Omental fat pad (tissue), 4 donors: ENCODE results near the gene LSS. TPM values are rescaled to one million over a fixed set of nuclear protein-coding genes. Genes with fewer than 3 reads are reported as not detected.
"Not testable (repeated sequence)": the region's sequence is repeated elsewhere in the genome, so short reads cannot be mapped to it uniquely, and the experiment has no call there.

Experiments
- ATAC-seq: fragments of 150-250 bp; one replicate; pipeline ENCODE4 v1.9.1; 2016; ENCODE audit warnings: mild to moderate bottlenecking, moderate library complexity; ENCODE audit not compliant: low FRiP score
- DNase-seq: peaks from one replicate; pipeline ENCODE4 v3.0.0-alpha.2; 2019; ENCODE audit warnings: low spot score
- total RNA-seq, 4 donors: library from RNA; depleted of rRNA; stranded (reverse); fragments of >200 nt; gene quantifications; one replicate each; pipeline ENCODE4 v1.1.0, GENCODE V29; 2016
- TF ChIP-seq, protein P1 (sequence below), 3 donors: fragments of 450-650 bp; IDR thresholded peaks; one replicate each; pipeline ENCODE4 v1.5.1; 2016 to 2017; ENCODE audit warnings: antibody characterized with exemption in 3 of 3, mild to moderate bottlenecking in 3 of 3, moderate library complexity in 2 of 3

LSS gene
- total RNA-seq, 4 donors from 2014 or later: 94.8 to 122 (median 108) TPM

DNA sequence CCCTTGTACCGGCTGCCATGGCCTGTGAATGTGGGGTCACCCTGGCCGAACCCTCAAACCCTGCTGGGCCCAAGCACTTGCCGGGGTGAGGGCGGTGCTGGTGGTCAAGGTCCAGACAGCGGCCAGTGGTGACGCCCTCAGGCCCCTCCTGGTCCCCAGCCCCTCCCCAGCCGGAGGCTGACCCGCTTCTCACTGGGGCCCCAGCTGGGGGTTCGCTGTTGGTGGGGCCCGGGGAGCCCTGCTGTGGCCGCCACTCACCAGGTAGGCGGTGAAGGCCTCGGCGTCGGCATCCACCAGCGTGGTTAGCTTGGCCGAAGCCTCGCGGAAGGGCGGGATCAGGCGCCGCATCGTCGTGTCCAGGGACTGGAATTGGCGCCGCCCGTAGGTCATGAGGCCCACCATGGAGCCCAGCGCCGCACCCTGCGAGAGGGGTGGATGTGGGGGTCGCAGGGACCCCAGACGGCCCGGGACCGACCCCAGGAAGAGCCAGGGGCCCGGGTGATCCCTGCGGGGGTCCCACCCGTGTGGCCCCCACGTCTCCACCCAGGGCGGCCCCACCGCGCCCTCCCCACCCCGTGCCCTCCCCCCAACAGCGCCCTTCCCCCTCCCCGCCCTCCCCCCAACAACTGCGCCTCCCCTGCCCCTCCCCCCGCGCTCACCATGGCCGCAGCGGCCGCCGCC is 83.3 kb downstream of the LSS start:
- DNase-seq (no peak), ATAC-seq (no peak)
- TF ChIP-seq, protein P1, sequence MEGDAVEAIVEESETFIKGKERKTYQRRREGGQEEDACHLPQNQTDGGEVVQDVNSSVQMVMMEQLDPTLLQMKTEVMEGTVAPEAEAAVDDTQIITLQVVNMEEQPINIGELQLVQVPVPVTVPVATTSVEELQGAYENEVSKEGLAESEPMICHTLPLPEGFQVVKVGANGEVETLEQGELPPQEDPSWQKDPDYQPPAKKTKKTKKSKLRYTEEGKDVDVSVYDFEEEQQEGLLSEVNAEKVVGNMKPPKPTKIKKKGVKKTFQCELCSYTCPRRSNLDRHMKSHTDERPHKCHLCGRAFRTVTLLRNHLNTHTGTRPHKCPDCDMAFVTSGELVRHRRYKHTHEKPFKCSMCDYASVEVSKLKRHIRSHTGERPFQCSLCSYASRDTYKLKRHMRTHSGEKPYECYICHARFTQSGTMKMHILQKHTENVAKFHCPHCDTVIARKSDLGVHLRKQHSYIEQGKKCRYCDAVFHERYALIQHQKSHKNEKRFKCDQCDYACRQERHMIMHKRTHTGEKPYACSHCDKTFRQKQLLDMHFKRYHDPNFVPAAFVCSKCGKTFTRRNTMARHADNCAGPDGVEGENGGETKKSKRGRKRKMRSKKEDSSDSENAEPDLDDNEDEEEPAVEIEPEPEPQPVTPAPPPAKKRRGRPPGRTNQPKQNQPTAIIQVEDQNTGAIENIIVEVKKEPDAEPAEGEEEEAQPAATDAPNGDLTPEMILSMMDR (IDR thresholded peaks at IDR 0.05): no peak

DNA sequence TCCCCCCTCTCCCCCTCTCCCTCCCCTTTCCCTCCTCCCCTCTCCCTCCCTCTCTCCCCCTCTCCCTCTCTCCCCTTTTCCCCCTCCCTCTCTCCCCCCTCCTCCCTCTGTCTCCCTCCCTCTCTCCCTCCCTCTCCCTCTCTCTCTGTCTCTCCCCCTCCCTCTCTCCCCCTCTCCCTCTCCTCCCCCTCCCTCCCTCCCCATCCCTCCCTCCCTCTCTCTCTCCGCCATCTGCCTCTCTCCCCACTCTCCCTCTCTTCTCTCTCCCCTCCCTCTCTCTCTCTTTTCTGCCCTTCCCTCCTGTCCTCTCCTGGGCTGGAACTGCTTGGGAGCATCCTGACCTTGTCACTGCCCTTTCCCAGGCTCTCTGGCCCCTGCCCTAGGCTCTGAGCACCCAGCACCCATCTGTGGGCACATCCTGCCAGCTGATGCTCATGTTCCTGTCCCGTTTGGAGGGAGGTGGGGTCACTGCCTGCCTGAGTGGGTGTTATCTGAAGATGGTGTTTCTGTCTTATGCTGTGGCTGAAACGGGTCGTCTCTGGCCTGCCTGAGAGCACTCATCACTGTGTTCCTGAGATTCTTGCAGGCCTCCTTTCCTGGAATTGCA is 84.0 kb downstream of the LSS start:
- ATAC-seq (no peak), DNase-seq (no peak)
- TF ChIP-seq, protein P1 (IDR thresholded peaks at IDR 0.05): no peak

DNA sequence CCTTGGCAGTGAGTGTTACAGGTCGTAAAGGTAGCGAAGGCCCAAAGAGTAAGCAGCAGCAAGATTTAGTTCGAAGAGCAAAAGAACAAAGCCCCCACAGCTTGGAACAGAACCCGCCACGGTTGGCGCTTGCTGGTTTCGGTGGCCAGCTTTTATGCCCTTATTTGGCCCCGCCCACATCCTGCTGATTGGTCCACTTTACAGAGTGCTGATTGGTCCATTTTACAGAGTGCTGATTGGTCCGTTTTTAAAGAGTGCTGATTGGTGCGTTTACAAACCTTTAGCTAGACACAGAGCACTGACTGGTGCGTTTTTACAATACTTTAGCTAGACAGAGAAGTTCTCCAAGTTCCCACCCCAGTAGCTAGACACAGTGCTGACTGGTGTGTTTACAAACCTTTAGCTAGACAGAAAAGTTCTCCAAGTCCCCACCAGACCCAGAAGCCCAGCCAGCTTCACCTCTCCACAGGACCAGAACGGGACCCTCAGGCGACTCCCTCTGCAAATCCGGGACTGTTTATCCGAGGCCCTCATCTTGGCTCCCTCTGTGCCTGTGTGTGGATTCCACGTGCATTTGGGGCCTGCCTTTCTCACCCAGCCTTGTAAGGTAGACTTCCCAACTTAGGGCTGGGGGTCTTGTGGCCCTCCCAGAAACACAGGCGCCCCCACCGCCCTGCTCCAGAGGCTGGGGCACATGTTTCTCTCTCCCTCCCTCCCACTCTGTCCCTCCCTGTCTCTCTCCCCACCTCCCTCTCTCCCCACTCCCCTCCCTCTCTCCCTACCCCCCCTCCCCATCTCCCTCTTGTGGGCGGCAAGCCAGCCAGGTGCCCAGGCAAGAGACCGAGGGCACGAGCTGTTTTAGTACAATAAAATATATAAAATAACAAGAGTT is 85.7 kb downstream of the LSS start:
- ATAC-seq: no peak
- TF ChIP-seq, protein P1 (IDR thresholded peaks at IDR 0.05): no peak
- DNase-seq: no peak

DNA sequence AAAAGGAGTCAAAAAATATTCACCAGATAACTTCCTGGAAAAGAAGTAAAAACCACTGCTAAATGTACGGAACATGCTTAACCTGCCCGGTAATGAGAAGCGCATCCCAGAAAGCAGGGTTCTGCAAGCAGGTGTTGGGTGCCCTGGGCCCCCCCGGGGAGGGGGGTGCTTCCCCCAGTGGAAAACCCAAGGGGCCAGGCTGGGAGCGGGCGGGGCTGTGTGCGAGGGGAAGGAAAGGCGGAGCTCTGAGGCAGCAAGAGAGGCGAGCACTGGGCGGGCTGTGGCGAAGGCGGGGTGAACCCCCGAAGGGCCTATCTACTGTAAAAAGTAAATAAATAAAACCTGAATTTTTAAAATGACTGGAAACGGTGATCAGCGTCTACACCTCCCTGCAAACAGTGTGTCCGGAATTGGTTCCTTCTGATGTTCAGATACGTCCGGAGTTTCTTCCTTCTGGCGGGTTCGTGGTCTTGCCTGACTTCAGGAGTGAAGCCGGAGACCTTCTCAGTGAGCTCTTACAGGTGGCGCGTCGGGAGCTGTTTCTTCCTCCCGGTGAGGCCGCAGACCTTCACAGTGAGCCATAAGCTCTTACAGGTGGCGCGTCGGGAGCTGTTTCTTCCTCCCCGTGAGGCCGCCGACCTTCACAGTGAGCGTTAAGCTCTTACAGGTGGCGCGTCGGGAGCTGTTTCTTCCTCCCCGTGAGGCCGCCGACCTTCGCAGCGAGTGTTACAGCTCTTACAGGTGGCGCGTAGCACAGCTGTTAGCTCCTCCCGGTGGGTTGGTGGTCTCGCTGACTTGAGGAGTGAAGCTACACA is 86.6 kb downstream of the LSS start:
- no peak for DNase-seq
- TF ChIP-seq, protein P1 (IDR thresholded peaks at IDR 0.05): no peak
- no peak for ATAC-seq

DNA sequence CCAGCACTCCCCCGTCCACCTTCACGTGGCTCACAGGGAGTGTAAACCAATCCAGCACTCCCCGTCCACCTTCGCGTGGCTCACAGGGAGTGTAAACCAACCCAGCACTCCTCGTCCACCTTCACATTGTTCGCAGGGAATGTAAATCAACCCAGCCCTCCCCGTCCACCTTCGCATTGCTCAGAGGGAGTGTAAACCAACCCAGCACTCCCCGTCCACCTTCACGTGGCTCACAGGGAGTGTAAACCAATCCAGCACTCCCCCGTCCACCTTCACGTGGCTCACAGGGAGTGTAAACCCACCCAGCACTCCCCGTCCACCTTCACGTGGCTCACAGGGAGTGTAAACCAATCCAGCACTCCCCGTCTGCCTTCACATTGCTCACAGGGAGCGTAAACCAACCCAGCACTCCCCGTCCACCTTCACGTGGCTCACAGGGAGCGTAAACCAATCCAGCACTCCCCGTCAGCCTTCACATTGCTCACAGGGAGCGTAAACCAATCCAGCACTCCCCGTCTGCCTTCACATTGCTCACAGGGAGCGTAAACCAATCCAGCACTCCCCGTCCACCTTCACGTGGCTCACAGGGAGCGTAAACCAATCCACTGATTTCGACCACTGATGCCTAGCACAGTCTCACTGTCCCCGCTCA is 88.1 kb downstream of the LSS start:
- DNase-seq, ATAC-seq: not testable (repeated sequence)

DNA sequence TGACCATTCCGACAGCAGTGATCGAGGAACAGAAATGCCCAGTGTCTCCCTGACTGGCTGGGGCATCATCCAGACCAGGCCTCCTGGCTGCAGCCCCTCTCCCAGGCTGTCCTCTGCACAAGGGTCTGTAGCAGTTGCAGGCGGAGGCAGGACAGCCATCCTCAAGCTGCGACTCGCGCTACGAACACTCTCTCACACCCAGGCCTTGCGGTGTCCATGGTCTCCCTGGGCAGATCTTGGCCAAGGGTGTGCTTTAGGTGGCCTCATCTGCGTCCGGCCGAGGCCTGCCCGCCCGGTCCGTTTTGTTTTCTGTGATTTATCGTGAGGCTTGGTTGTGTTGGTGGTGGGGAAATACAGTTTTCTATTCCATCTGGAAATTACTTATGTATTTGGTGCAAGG is 88.9 kb downstream of the LSS start:
- TF ChIP-seq, protein P1 (IDR thresholded peaks at IDR 0.05): no peak
- ATAC-seq (no peak), DNase-seq (no peak)
